GM18519 (cell line): ENCODE data around the gene CDA.

Experiments used
- ATAC-seq: cut with Tn5 transposase; IDR thresholded peaks from one replicate; pipeline ENCODE4 v1.9.1; 2021; ENCODE audit warnings: mild to moderate bottlenecking, moderate library complexity; ENCODE audit not compliant: unreplicated experiment, low FRiP score

CDA gene

DNA sequence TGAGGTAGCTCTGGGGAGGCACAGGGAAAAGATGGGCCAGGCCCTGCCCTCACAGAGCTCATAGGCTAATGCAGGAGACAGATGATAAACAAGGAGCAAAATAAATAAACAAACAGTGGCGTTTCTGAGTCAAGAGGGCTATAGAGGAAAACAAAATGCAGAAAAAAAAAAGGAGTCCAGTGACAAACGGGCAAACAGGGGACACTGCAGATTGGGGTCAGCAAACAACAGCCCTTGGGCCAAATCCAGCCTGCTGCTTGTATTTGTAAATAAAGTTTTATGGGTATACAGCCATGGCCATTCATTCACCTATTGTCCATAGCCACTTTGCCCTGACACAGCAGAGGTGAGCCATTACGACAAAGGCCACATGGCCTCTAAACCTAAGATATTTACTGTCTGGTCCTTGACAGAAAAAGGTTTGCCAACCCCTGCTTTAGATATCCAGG lies 25.3 kb downstream of the CDA start:
- ATAC-seq = no peak

DNA sequence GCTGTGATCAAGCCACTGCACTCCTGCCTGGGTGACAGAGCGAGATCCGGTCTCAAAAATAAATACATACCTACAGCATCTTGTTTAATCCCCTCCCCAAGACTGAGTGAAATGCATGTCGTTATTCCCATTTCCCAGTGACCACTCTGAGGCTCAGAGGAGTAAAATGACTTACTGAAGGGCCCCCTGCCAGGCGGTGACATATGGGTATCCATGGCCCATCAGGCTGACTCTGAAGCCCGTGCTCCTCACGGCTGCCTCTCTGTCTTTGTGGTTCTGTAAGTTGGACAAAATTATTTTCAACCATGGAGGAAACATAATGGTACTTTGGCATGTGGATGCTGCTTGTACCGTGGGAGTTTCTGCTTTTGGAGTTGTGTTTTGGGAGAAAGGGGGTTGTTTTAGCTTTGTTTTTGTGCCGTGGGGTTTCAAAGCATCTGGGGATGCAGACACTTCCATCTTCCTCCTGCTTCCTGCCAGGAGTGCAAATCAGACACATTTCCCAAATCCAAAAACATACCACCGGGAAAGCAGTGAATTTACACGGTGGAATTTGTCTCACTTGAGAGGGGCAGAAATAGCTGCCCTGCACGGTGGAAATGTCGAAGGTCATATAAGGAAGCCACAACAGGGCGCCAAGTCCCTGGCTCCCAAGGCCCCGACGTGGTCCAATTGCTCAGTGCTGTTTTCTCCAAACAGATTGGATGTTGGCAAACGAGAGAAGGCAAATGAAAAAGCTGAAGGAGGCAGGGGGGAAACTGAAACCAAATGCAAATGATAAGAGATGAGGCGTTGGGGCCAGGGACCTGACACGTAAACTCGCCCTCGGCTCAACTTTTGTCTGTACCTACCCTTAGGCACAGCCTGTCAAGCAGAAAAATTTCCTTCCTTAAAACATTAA lies 27.3 kb downstream of the CDA start:
- ATAC-seq = no peak

DNA sequence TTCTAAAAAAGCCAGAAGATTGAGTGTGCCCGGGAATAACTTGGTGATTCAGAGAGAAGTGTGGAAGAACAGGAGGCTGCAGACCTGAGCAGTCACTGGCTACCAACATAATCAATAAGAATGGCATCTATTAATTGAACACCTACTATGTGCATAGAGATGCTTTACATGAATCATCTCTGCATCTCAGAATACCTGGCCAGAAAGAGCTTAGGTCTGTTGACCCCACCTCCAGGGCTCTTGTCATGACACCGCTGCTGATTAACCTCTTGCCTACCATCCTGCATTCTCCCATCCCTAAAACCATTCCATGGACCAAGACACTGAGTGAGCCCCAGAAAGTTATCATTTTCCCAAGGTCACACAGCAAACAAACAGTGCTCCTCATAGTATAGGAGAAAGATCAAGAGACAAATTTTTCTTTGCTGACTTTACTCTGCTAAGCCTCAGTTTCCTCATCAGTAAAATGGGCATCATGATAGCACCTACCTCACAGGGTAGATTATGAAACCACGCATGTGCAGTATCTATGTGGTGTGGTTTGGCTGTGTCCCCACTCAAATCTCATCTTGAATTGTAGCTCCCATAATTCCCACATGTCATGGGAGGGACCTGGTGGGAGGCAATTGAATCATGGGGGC lies 28.1 kb downstream of the CDA start:
- ATAC-seq = no peak

DNA sequence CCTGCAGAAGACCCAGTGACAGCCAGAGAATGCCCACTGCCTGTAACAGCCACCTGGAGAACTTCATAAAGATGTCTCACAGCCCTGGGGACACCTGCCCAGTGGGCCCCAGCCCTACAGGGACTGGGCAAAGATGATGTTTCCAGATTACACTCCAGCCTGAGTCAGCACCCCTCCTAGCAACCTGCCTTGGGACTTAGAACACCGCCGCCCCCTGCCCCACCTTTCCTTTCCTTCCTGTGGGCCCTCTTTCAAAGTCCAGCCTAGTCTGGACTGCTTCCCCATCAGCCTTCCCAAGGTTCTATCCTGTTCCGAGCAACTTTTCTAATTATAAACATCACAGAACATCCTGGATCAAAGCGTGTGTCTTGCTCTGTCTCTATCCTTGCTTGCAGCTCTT lies 29.7 kb downstream of the CDA start:
- ATAC-seq = no peak

DNA sequence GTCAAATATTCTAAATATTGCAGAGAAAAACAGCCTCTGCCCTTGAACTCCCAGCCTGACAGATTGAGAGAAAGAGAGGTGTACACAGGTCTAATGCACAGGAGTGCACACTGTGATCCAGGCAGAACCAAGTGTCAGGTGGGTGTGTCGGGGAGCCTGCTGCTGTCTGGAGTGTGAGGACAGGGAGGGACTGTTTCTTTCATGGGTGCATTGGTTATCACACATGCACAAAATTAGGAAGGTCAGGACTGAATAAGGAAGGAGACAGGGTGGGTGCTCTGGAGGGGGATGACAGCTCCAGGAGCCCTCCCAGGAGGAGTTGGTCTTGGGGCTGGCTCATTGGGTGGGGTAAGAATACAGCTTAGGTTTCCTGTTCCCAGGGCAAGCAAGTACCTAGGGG lies 31.1 kb downstream of the CDA start:
- ATAC-seq = no peak

DNA sequence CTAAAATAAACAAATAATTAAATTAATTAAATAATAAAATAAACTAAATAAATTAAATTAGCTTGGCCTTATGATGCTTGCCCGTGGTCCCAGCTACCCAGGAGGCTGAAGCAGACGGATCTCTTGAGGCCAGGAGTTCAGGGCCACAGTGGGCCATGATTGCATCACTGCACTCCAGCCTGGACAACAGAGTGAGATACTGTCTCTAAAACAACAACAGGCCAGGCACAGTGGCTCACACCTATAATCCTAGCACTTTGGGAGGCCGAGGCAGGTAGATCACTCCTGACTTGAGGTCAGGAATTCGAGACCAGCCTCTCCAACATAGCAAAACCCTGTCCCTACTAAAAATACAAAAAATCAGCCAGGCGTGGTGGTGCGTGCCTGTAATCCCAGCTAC lies 32.1 kb downstream of the CDA start:
- no peak for ATAC-seq

DNA sequence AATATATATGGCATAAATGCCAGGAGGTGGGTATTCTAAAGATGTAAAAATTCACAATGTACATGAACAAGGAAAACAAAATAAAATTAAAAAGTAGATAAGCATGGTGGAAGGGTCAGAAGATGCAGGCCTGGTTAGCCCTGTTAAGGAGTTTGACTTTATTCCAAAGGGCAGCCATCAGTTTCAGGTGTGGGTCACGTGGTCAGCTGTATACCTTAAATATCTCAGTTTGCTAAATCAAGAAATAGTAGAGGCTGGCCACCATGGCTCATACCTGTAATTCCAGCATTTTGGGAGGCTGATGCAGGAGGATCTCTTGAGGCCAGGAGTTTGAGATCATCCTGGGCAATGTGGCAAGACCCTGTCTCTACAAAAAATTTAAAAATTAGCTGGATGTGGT lies 35.8 kb downstream of the CDA start:
- no peak for ATAC-seq

DNA sequence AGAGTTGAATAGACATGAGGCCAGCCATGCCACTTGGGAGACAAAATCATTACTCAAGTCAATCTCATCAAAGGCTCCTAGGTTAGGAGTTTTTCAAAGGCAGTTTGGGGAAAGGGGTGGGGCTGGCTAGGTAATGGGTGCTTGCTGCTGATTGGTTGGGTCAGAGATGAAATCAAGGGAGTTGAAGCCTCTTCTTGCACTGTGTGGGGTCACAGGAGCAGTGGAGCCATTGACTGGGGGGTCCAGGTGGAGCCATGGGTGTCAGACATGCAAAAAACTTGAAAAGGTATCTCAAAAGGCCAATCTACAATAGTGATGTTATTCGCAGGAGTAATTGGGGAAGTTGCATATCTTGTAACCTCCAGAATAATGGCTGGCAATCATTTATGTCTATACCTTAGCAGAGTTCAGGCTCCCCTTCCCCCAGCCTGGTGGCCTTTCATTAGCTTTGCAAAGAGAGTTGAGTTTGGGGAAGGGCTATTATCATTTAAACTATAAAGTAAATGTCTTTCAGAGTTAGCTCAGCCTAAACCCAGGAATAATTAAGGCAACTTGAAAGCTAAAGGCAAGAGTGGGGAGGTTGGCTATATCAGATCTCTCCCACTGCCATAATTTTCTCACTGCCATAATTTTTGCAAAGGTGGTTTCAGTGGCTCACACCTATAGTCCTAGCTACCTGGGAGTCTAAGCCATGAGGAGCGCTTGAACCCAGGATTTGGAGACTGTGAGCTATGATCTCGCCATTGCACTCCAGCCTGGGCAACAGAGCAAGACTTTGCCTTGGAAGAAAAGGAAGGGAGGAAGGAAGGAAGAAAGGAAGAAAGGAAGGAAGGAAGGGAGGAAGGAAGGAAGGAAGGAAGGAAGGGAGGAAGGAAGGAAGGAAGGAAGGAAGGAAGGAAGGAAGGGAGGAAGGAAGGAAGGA lies 36.5 kb downstream of the CDA start:
- no peak for ATAC-seq

DNA sequence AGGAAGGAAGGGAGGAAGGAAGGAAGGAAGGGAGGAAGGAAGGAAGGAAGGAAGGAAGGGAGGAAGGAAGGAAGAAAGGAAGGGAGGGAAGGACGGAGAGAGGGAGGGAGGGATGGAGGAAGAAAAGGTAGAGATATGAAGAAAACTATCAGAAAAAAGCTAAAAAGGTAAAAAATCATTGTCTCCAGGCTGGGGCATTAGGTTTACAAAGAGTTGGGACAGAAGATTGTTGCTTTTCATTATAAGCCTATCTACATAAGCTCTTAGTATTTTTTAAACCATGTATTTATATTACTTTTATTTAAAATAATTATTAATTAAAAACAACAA lies 37.2 kb downstream of the CDA start:
- ATAC-seq = no peak

DNA sequence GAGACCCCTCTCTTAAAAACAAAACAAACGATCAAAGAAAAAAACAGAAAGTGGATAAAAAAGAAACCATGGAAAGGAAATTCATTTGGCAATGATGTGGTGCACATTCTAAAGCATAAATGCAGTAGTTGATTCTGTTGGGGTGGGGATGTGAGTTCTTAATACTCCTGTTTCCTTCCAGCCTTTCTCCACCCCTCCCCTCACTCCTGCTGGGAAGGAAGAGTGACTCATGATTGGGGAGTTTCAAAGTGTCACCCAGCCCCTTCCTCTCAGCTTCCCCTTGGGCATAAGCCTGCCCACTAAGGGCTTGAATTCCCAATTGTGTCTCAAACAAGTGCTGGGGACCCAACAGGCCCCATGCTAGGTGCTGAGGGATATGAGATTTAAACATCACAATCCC lies 37.6 kb downstream of the CDA start:
- ATAC-seq = no peak

DNA sequence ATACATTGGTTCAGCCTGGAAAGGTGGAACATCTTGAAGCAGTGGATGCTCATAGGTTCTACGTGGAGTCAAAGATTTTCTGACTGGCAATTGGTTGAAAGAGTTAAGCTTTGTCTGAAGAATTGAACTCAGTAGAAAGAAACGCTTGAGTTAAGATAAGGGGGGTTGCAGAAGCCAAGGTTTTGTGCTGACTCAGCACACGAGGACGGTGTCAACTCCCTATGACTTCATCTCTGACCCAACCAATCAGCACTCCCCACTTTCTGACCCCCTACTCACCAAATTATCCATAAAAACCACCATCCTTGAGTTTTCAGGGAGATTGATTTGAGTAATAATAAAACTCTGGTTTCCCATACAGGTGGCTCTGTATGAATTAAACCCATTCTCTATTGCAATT lies 41.8 kb downstream of the CDA start:
- ATAC-seq = no peak

DNA sequence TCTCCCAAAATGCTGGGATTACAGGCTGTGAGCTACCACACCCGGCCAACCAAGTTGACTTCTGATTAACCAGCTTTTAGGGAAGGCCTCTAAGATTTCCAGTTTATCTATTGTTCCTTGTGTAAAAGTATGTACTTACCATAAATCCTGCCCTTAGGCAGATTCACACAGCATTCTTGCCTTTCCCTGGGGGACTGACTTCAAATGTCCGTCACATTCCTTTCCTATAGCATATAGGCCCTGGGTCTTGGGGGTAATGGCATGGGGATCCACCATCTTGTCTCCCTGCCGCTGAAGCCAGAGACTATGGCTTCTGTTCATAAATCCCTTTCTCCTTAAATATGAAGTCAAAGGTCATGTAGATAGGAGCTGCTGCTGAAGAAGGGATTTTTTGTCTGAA lies 43.5 kb downstream of the CDA start:
- no peak for ATAC-seq

DNA sequence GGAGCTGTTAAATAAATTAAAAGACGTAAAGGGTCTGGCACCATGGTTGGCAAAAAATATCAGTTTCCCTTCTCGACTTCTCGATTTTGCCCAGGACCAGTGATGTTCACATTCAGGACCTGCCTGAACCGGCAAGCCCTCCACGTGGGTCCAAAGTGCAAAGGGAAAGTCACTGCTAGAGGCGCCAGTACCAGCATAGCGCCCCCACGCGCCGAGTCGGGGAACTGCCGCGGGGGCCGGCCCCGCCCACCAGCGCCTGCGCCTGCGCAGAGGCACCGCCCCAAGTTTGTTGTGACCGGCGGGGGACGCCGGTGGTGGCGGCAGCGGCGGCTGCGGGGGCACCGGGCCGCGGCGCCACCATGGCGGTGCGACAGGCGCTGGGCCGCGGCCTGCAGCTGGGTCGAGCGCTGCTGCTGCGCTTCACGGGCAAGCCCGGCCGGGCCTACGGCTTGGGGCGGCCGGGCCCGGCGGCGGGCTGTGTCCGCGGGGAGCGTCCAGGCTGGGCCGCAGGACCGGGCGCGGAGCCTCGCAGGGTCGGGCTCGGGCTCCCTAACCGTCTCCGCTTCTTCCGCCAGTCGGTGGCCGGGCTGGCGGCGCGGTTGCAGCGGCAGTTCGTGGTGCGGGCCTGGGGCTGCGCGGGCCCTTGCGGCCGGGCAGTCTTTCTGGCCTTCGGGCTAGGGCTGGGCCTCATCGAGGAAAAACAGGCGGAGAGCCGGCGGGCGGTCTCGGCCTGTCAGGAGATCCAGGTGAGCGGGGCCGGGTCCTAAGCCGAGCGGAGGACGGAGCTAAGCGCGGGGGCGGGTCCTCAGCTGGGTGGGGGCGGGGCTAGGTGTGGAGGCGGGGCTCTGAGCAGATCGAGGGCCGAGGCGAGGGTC lies 44.5 kb downstream of the CDA start, which contains the start of gene PINK1:
TSS of gene PINK1 (plus strand) at position 269 of the 875 bp plus-strand sequence. CDS start at position 360, 91 bp downstream.
- ATAC-seq = no peak

DNA sequence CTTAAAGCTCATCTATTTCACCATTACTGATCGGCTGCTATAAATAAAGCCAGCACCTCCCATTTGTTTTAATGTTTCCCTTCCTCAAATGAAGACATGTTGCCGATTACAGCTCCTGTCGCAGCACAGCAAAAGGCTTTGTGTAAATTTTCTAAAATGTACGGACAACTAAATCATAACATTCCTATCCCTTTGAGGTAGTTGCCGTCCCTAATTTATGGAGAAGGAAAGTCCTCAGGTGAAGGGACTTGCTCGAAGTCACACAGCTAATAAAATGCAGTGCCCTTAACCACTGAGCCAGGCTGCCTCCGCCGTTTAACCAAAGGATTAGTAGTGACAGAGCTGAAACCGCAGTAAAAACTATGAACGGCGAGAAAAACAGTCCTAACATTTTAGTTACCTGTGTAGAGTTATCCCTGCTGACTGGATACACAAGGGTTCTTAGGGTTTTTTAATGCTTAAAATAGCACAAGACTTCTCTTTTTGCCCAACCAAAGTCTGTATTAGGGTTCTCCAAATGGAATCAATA lies 45.2 kb downstream of the CDA start:
- ATAC-seq = no peak

DNA sequence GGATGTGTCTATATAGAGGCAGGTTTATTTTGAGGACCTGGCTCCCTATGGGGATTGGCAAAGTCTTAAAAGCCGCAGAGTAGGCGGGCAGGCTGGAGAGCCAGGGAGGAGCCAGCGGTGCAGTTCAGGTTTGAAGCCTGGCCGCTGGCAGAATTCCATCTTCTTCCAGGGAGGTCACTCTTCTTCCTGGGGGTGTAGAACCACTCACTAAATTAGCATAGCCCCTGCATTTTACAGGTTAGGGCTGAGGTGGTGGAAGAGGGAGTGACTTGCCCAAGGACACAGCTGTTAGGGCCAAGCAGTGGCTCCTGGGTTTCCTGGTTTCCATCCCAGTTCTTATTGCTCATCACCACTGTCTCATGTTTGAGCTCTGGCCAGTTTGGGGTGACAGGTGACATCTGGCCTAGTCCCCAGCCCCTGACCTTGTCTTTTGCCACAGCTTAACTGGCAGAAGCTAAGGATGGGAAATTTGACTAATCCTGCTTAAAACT lies 45.7 kb downstream of the CDA start:
- ATAC-seq = no peak

DNA sequence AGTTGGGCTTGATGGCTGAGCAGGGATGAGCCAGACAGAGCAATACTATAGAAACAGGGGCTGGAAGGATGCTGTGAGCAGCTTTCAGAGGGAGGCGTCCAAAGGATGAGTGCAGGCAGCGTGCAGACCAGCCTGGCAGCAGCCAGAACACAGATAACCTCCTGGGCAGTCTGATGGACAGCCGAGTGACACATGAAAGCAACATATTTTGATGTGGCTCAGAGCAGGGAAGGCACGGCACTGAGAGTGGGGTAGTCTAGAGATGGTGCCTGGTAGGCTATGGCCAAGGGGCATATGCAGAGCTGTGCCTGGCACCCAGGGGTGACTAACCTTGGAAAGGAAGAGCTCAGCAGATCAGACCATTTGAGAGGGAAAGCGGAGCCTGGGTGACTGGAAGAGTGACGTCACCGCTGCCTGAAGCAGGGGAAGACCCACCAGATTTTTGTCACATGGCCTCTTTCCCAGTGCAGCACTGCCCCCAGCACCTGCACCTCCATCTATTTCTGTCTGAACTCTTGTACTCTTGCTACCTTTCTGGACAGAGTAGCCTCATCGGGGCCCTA lies 48.0 kb downstream of the CDA start:
- ATAC-seq = no peak

DNA sequence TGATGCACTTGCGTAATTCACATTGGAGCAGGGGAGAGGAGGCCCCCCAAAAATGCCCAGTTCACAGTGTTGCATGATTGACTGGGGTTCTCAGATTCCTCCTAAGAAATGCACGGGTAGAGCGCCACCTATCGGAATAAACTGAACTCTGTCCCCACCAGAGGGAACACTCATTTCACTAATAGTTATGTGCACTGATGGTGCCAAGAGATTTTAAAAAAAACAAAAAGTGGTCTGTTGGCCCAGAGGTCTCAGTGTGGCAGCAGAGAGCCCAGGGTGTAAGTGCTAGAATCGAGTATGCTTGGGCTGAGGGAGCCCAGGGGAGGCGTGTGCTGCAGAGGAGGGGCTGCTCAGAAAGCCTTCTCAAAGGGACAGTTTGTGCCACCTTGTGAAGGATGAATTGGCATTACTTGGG lies 51.3 kb downstream of the CDA start:
- no peak for ATAC-seq

DNA sequence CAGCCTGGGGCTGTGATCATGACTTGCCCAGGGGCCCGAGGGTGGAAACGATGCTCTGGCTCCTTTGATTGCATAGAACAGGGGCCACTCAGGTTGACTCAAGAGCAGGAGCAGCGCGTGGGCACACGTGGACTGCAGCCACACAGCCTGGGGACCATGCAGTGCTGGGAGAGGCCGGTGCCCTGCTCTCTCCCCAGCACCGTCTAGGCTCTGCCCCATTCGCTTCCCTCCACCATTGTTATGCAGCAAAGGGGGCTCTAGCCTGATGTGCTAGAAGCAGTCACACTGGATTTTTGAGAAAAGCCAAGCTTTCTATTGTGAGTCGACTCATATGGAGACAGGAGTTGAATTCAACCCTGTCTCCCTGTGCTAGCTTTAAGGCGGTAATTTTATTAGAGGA lies 53.1 kb downstream of the CDA start:
- ATAC-seq = no peak

DNA sequence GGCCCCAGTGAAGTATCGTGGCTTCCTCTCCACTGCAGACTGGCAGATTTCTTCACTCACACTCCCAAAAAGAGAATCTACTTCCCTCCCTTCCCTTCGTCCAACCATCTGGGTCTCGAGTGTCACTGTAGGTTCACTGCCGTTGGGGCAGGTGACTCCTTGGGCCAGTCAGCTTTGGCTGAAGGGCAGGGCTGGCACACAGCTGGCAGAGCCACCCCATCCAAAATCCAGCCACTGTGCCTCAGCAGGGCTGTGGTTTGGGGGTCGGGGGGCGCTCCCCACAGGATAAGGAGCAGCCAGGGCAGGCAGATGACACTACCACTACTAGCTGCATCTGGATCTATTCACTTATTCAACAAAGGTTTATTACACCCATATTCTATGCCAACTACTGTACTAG lies 54.2 kb downstream of the CDA start:
- no peak for ATAC-seq
